Lung microvascular endothelial cell (primary cell): ENCODE data around the gene SPRED1. TPM values are rescaled to one million over a fixed set of nuclear protein-coding genes. Genes with fewer than 3 reads are reported as not detected.
"Not testable (repeated sequence)": the region's sequence is repeated elsewhere in the genome, so short reads cannot be mapped to it uniquely, and the experiment has no call there.

Experiments
- DNase-seq, 2 donors: peaks; one replicate each; pipeline versions ENCODE4 v3.0.0 to v3.0.0-alpha.2; 2010; ENCODE audit warnings: low read depth in 2 of 2
- total RNA-seq: library from RNA; depleted of rRNA; stranded (reverse); fragments of >200 nt; gene quantifications from 2 replicates; pipeline ENCODE4 v1.2.1, GENCODE V29; 2014

The SPRED1 gene
- total RNA-seq, 1 donor from 2014 or later = 15.3 TPM

DNA sequence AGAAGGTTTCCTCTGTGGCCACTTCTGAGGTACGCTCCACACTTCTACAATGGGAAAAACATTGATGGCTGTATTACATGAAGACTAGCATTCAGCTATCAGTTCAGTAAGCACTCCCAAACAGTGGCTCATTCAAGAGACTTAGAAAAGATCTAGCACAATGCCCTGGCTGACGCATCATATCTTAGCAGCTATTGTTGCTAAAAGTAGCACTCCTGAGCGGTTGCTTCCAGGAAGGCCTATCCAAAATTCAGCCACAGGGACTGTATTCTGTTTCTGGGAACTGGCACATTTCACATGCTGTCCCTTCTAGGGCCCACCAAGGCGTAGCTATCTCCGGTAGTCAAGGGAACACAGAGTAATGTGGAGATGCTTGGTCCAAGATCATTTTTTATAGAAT, 21.2 kb upstream of the SPRED1 start:
- no peak for DNase-seq

DNA sequence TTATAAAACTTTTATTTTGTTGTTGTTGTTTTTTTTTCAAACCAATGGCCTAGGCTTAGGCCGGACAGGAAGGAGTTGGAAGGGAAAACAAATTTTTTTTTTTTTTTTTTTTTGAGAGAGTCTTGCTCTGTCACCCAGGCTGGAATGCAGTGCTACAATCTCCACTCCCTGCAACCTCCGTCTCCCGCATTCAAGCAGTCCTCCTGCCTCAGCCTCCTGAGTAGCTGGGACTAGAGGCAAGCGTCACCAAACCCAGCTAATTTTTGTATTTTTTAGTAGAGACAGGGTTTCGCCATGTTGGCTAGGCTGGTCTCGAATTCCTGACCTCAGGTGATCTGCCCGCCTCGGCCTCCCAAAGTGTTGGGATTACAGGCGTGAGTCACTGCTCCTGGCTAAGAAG, 15.6 kb upstream of the SPRED1 start:
- not testable (repeated sequence) for DNase-seq

DNA sequence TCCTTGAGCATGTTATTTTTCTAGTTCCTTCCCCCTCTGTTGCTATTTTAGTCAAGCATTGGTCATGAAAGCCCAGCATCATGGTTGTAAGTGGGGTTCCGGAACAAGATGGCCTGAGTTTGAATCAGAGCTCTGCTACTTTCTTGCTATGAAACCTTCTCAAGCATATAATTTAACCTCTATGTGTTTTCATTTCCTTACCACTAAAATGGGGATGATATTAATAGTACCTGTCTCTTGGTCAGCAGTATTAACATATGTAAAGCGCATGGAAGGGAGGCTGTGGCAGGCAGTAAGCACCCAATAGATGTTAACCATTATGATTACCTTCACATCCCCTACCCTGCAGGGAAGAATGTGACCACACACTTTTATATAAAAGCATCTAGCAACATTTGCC, 14.3 kb upstream of the SPRED1 start:
- no peak for DNase-seq

DNA sequence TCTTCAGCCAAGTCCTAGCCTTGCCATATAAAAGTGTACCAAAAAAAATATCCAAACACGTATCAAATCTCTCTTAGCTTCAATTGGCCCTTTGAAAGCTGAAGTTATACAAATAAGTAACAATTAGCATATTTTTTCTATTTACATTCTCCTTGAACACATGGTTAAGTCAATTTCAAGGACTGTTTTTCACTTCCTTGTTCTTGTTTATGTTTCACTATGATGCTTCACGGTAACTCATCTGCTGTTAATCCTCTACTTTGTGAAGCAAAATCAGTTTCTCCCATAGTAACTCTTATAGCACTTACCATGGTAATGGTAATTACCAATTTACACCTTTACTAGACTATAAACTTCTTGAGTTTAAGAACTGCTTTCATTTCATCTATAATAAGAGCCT, 10.6 kb upstream of the SPRED1 start:
- no peak for DNase-seq

DNA sequence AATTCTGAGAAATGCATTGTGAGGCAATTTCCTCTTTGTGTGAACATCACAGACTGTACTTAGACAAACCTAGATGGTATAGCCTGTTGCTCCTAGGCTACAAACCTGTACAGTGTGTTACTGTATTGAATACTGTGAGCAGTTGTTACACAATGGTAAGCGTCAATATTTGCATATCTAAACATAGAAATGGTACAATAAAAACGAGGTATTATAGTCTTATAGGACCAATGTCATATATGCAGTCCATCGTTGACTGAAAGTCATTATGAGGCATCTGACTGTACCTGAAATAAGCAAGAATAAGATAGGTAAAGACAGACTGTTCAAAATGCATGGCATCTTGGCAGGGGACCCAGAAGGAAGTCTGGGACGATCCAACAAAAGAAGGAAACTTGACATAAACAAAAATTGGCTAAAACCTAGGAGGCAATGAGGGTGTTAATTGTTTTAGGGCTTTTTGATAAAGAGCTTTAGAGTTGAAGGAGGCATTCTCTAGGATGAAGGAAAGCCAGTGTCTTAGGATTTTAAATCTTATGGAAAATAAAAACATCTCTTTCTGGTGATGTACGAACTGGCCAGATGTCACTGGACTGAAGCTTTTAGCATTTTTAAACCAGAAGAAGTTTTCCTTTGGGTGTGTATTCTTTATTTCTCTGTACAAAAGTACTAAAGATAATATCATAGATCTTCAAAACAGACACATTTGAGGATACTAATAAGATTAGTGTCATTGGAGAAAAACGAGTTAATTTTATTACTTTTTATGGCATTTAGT, 9.2 kb upstream of the SPRED1 start:
- peak in 1 of 2 donors; percentile 42 for DNase-seq

DNA sequence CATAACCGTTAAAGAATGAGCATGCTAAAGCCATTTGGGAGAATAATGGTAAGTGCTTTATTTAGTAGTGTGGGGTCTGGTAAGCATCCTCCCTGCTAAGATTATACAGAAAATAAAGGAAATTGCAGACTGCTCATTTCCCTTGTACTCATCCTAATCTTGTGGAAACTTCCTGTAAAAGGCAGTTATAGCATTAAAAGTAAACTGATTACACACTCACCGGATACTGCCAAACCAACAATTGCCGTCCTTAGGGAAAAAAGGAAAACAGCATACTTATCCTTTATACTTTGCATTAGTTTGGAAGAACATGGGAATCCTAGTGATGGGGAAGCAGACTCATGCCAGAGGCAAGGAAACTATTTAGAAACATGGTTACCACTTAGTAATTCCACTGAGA, 5.3 kb upstream of the SPRED1 start:
- DNase-seq = peak; percentile 8 to 76

DNA sequence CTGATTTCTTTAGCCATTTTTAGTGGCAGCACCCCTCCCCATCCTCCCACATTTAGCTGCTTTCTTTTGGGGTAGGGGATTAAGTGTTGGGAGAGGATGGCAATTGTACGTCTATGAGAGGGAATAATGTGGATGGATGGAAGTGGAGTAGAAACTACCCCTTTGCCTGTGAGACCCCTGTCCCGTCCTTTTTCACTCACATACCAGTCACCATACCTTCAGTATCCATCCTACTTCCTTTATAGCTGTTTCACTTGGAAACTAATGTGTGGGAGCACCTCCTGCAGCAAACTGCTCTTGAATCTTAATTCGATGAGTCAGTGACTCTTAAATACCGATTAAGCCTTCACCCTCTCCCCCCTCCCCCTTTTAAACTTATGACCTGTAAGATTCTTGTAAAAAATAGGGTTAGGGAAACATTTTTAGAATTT, 730 bp downstream of the SPRED1 start:
- peak; percentile 11 to 57 for DNase-seq

DNA sequence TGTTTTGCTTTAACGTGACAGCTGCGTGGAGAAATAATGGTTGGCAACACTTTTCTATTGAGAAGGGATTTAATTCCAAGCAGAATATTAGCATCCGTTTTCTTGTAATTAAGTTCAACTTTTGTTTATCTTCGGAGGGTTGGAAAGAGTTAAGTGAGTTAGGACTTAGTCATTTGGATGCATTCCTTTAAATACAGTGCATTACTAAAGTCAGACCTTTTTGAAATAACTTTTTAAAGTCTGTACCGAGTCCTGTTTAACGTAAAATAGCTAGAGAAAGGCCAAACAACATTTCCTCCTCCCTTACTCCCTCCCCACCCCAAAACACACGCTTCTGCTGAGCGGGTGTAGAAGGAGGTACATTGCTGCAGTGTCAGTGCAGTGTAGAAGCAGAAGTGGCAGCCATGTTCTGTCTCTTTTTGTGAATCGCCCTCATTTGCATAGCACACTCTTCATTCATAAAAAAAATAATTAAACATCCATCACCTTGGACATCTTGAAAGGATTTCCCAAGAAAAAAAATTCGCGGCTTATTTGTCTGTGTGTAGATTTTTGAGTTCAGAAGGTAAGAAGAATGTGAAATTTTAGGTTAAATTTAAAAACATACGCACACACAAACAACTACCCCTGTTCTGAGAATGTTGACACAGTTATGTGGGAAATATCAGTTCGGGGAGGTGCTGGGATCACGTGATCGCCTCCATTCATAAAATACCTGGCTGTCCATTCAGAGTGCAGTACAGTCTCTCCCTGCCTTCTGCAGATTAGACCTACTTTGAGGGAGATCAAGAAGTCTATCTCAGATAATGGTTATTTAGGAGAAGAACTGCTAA, 1.6 kb downstream of the SPRED1 start:
- DNase-seq = peak; percentile 63 to 71

DNA sequence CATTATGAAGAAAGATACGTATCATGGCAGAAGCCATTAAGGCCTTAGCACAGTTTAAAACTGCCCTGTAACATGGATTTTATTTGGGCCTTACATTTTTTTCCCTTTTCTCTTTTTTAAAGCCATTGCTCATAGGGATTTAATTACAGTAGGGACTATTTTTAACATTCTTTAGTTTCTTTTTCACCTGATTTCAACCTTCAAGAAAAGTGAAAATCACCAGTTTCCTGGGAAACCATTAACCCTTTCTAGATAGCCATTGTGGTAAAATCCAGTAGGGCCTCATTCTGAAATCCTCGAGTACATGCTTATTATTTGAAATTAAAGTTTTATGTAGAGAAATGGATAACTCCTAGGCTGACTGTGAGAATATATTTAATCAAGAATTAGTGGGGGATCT, 3.1 kb downstream of the SPRED1 start:
- DNase-seq = no peak

DNA sequence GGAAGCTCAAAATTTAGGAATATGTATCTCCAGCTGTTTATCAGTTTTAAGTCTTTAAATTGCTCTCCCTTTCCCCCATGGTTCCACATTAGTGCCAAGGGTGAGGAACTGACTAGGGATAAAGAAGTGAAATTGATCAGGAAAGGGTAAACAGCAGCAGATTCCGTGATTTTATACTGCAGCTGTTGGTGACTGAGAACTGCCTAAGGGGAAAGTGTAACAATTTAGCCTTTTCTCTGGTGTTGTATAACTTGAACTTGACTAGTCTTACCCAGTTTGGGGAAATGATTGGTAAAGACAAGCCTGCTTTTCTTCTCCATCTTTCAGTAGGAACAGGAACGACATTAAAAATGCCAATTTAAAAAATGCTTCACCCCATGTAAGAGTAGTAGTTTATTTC, 5.0 kb downstream of the SPRED1 start:
- DNase-seq = no peak

DNA sequence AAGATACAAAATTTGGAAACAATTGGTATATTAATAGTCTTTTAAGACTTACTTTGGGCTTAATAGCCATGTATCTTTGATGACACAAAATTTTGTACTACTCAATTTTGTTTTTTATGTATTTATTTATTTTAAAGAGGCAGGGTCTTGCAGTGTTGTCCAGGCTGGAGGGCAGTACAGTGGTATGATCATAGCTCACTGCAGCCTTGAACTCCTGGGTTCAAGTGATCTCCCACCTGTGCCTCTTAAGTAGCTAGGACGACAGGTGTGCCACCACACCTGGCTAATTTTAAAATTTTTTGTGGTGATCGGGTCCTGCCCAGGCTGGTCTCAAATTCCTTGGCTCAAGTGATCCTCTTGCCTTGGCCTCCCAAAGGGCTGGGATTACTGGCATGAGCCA, 6.5 kb downstream of the SPRED1 start:
- DNase-seq = no peak

DNA sequence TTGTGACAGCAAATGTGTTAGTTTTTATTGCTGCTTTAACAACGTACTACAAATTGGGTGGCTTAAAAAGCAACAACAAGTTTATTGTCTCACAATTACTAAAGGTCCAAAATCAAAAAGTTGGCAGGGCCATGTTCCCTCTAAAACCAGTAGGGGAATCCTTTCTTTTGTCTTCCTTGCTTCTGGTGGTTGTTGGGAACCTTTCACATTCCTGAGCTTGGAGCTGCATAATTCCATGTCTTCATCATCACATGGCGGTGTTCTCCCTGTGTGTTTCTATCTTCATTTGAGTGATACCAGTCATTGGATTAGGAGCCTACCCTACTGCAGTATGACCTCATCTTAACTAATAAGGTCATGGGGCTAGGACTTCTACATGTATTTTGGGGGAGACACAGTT, 7.4 kb downstream of the SPRED1 start:
- DNase-seq = no peak

DNA sequence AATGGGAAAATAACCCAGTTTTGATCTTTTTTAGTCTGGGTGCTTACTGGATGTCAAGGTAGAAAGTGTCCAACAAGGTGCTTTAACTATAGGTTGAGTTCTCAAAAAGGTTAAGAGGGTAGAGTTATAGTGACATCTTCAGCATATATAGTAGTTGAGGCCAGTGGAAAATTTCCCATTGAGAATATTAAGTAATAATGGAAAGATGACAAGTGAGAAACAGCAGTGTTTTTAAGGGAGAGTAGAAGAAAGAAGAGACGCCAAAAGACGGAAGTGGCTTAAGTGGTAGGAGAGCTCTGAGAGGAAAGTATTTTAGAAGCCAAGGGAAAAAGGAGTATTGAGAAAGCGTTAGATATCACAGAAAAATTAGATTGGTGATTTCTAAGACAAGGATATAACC, 10.6 kb downstream of the SPRED1 start:
- DNase-seq = no peak

DNA sequence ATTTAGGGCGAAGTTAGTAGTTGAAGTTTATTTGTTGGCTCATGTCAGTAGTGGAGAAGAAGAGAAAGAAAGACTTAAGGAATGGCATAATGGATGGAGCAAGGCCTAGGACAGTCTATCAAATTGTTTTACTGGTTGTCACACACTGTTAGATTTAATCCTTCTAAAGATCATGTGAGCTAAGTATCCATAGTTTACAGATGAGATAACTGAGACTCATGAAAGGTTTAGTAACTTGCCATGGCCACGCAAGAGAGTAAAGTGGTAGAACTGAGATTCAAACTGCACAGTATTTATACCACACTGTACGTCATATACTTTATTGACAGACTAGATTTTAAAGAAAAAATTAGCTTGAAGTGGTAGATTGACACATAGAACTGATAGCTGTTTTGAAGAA, 11.4 kb downstream of the SPRED1 start:
- DNase-seq = no peak

DNA sequence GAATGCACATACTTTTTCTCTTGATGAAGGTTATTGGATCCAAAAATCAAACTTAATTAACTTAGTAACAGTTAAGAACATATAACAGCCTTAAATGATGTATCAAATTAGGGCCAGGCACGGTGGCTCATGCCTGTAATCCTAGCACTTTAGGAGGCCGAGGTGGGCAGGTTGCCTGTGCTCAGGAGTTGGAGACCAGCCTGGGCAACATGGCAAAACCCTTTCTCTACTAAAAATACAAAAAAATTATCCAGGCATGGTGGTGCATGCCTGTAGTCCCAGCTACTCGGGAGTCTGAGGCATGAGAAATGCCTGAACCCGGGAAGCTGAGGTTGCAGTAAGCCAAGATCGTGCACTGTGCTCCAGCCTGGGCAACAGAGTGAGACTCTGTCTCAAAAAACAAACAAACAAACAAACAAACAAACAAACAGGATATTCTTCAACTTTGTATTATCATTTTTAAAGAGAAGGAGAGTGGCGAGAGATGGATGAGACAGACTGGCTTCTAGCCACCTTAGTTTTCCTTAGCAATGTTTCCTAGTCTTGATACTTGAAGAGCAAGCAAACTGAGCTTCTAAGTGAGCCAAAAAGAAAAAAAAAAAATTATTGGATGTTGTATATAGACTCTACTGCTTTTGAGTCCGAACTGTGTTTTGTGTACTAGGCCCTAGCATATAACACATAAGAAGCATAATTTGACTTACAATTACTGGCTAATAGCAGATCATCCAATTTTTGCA, 13.8 kb downstream of the SPRED1 start:
- DNase-seq = no peak

DNA sequence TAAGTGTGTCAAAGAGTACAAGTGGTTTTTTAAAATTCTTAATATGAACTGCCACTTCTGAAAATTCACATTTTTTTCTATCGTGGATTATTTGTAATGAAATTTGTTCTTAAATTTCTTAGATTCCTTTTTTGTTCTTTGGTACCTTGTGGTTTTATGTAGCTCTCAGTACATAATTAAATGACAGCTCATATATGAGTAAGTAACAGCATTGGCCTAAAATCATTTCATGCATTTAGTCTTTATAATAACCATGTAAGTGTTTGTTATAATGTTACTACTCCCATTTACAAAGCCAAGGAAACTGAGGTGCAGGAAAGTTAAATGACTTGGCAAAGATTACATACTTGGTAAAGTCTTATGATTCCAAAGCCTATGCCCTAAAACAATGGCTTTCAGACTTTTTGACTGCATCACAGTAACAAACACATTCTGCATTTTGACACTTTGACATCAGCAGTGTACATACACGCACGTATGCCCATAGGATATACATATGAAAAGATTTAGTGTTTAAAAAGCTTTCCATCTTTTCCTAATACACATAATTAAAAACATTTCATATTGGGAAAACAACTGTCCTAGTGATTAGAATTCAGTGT, 14.9 kb downstream of the SPRED1 start:
- DNase-seq = no peak

DNA sequence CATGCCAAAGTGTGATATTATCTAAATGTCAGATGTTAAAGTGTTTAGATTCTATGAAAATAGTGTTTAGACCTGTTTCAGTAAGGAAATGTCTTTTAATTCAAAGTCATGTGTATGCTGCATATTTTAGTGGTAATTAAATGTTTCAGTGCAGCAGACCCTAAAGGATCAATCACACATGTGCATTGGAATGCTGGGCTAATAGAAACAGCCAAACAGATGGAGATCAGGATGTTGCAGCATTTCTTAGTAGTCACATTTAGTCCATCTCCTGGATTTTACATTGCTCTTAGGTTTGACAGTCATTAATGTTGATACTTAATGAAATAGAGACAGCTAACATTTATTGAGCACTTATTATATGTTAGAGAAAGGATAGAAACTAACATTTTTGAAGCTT, 18.5 kb downstream of the SPRED1 start:
- no peak for DNase-seq

DNA sequence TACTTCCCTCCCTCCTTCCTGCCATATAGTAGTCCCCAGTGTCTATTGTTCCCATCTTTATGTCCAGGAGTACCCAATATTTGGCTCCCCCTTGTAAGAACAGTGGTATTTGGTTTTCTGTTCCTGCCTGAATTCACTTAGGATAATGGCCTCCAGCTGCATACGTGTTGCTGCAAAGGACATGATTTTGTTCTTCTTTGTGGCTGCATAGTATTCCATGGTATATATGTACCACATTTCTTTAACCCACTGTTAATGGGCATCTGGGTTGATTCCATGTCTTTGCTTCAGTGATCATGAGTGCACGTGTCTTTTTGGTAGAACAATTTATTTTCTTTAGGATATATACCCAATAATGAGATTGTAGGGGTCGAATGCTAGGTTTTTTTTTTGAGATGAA, 19.3 kb downstream of the SPRED1 start:
- no peak for DNase-seq

DNA sequence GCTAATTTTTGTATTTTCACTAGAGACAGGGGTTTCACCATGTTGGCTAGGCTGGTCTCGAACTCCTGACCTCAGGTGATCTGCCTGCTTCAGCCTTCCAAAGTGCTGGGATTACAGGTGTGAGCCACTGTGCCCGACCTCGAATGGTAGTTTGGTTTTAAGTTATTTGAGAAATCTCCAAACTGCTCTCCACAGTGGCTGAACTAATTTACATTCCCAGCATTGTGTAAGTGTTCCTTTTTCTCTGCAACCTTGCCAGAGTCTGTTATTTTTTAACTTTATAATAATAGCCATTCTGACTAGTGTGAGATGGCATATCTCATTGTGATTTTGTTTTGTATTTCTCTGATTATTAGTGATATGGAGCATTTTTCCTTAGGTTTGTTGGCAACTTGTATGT, 19.8 kb downstream of the SPRED1 start:
- not testable (repeated sequence) for DNase-seq

DNA sequence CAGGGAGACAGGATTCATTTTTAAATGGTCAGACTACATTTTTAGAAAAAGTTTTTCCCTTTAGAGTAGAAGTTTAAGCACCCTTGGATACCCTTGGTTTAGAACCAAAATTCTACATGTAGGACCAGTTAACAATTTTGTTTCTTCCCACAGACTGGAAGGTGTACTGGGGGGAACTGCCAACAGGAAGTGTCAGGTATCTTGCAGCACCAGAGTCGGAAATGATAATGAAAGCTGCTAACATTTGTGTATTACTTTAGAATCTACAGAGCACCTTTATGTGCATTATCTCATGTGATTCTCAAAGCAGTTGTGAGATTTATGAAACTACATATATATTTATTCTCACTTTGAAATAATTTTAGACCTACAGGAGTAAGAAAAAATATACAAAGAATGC, 21.5 kb downstream of the SPRED1 start:
- DNase-seq = no peak

DNA sequence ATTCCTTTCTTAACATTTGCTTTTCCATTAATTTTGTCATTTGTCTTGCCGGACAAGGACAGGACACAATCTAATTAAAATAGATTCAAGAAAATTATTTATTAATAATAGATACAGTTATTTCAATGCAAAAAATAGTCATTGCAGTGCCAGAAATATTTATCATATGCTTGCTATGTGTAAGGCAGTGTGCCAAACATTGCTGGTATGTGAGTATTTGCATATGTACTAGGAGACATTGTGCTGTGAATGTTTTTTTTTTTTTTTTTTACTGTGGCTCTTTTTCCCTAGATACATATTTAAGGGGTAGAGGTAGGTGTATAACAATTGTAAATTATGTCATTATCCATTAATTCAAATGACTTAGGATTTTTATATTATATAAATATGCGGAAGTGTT, 23.3 kb downstream of the SPRED1 start:
- DNase-seq = peak; percentile 19 to 29

DNA sequence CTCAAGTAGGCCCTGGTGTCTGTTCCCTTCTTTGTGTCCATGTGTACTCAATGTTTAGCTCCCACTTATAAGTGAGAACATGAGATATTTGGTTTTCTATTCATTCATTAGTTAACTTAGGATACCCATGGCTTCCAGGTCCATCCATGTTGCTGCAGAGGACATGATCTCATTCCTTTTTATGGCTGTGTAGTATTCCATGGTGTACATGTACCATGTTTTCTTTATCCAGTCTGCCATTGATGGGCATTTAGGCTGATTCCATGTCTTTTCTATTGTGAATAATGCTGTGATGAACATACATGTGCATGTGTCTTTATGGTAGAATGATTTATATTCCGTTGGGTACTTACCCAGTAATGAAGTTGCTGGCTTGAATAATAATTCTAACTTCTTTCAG, 24.6 kb downstream of the SPRED1 start:
- not testable (repeated sequence) for DNase-seq
